ENCODE results near the gene NKX2-8.

NKX2-8 gene

GRCh38 chr14:36582011-36582873 lies at the start of gene NKX2-8:
Gene NKX2-8 (minus strand): TSS chr14:36582614. CDS start chr14:36582389, 225 bp downstream.
- Histone ChIP-seq H3K27me3 (ENCODE audit: control insufficient read depth in 2 of 2, insufficient read depth in 2 of 2, low read length in 2 of 2) (peaks cover 37 to 52% of the 10 kb centered on the region in 2 donors), H3K27ac (ENCODE audit: low read depth in 2 of 2, low read length in 2 of 2) (no peak within 1 kb of the TSS), H3K9me3 (ENCODE audit: control insufficient read depth in 2 of 2, low read length in 2 of 2) (no peaks in the 10 kb centered on the region), H3K4me3 (ENCODE audit: low read length in 2 of 2) (peak within 1 kb of the TSS; percentile 55 to 56), H3K36me3 (ENCODE audit: control insufficient read depth in 2 of 2, insufficient read depth in 2 of 2, low read length in 2 of 2) (no peaks in the 10 kb centered on the region), H3K9ac (ENCODE audit: low read depth in 1 of 2, low read length in 2 of 2) (no peak within 1 kb of the TSS), H3K4me1 (ENCODE audit: control insufficient read depth in 2 of 2, insufficient read depth in 2 of 2, low read length in 2 of 2) (peaks cover 4 to 7% of the 10 kb centered on the region in 2 donors)

- Histone ChIP-seq H3K4me3 (ENCODE audit: low read length in 2 of 2) (no peak overlapping the region), H3K4me1 (ENCODE audit: control insufficient read depth in 2 of 2, insufficient read depth in 2 of 2, low read length in 2 of 2) (no peaks in the 10 kb centered on the region), H3K36me3 (ENCODE audit: control insufficient read depth in 2 of 2, insufficient read depth in 2 of 2, low read length in 2 of 2) (no peaks in the 10 kb centered on the region), H3K27ac (ENCODE audit: low read depth in 2 of 2, low read length in 2 of 2) (no peak overlapping the region), H3K9ac (ENCODE audit: low read depth in 1 of 2, low read length in 2 of 2) (no peak overlapping the region), H3K9me3 (ENCODE audit: control insufficient read depth in 2 of 2, low read length in 2 of 2) (no peaks in the 10 kb centered on the region), H3K27me3 (ENCODE audit: control insufficient read depth in 2 of 2, insufficient read depth in 2 of 2, low read length in 2 of 2) (no peaks in the 10 kb centered on the region)
Measured at GRCh38 chr14:36627981-36628380, 45.6 kb upstream of the NKX2-8 start.

- no peaks in the 10 kb centered on the region for H3K27me3 ChIP-seq (ENCODE audit: control insufficient read depth in 2 of 2, insufficient read depth in 2 of 2, low read length in 2 of 2)
Measured at GRCh38 chr14:36626151-36626550, 43.7 kb upstream of the NKX2-8 start.

GRCh38 chr14:36625436-36625835 lies 43.0 kb upstream of the NKX2-8 start:
- no peaks in the 10 kb centered on the region for H3K4me1 ChIP-seq (ENCODE audit: control insufficient read depth in 2 of 2, insufficient read depth in 2 of 2, low read length in 2 of 2)
- H3K9ac ChIP-seq (ENCODE audit: low read depth in 1 of 2, low read length in 2 of 2) = no peak overlapping the region
- no peaks in the 10 kb centered on the region for H3K9me3 ChIP-seq (ENCODE audit: control insufficient read depth in 2 of 2, low read length in 2 of 2)
- no peak overlapping the region for H3K4me3 ChIP-seq (ENCODE audit: low read length in 2 of 2)
- no peak overlapping the region for H3K27ac ChIP-seq (ENCODE audit: low read depth in 2 of 2, low read length in 2 of 2)
- H3K36me3 ChIP-seq (ENCODE audit: control insufficient read depth in 2 of 2, insufficient read depth in 2 of 2, low read length in 2 of 2) = no peaks in the 10 kb centered on the region
- H3K27me3 ChIP-seq (ENCODE audit: control insufficient read depth in 2 of 2, insufficient read depth in 2 of 2, low read length in 2 of 2) = no peaks in the 10 kb centered on the region

More at GRCh38 chr14:36626151-36626550, 43.7 kb upstream of the NKX2-8 start:
- no peak overlapping the region for H3K27ac ChIP-seq (ENCODE audit: low read depth in 2 of 2, low read length in 2 of 2)
- no peaks in the 10 kb centered on the region for H3K36me3 ChIP-seq (ENCODE audit: control insufficient read depth in 2 of 2, insufficient read depth in 2 of 2, low read length in 2 of 2)
- H3K4me3 ChIP-seq (ENCODE audit: low read length in 2 of 2) = no peak overlapping the region
- no peak overlapping the region for H3K9ac ChIP-seq (ENCODE audit: low read depth in 1 of 2, low read length in 2 of 2)
- H3K9me3 ChIP-seq (ENCODE audit: control insufficient read depth in 2 of 2, low read length in 2 of 2) = no peaks in the 10 kb centered on the region
- H3K4me1 ChIP-seq (ENCODE audit: control insufficient read depth in 2 of 2, insufficient read depth in 2 of 2, low read length in 2 of 2) = no peaks in the 10 kb centered on the region

- H3K27me3 ChIP-seq (ENCODE audit: control insufficient read depth in 2 of 2, insufficient read depth in 2 of 2, low read length in 2 of 2) = no peaks in the 10 kb centered on the region
- H3K4me3 ChIP-seq (ENCODE audit: low read length in 2 of 2) = no peak overlapping the region
- no peak overlapping the region for H3K27ac ChIP-seq (ENCODE audit: low read depth in 2 of 2, low read length in 2 of 2)
- no peak overlapping the region for H3K9ac ChIP-seq (ENCODE audit: low read depth in 1 of 2, low read length in 2 of 2)
- no peaks in the 10 kb centered on the region for H3K4me1 ChIP-seq (ENCODE audit: control insufficient read depth in 2 of 2, insufficient read depth in 2 of 2, low read length in 2 of 2)
- H3K36me3 ChIP-seq (ENCODE audit: control insufficient read depth in 2 of 2, insufficient read depth in 2 of 2, low read length in 2 of 2) = no peaks in the 10 kb centered on the region
- no peaks in the 10 kb centered on the region for H3K9me3 ChIP-seq (ENCODE audit: control insufficient read depth in 2 of 2, low read length in 2 of 2)
Measured at GRCh38 chr14:36625014-36625413, 42.6 kb upstream of the NKX2-8 start.

DNA sequence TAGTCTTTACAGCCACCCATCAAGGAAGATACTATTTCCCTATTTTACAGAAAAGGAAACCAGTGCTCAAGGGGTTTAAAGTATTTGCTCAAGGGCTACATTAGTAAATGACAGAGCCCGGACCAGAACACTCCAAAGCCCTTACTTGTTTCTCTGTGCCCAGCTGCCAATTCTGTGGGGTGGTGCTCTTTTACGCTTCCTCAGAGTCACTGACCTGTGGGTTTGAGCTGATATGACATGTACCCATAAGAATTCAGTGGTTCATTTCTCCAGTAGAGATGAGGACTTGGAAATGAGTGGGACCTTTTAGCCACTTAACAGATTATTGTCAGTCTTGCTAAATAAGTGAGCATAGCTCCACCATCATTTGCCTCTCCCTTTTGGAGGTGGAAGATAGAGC lies 37.4 kb upstream of the NKX2-8 start:
- H3K9me3 ChIP-seq (ENCODE audit: control insufficient read depth in 2 of 2, low read length in 2 of 2) = no peaks in the 10 kb centered on the region
- no peaks in the 10 kb centered on the region for H3K36me3 ChIP-seq (ENCODE audit: control insufficient read depth in 2 of 2, insufficient read depth in 2 of 2, low read length in 2 of 2)
- no peak overlapping the region for H3K4me3 ChIP-seq (ENCODE audit: low read length in 2 of 2)
- H3K27me3 ChIP-seq (ENCODE audit: control insufficient read depth in 2 of 2, insufficient read depth in 2 of 2, low read length in 2 of 2) = no peaks in the 10 kb centered on the region
- no peak overlapping the region for H3K27ac ChIP-seq (ENCODE audit: low read depth in 2 of 2, low read length in 2 of 2)
- no peaks in the 10 kb centered on the region for H3K4me1 ChIP-seq (ENCODE audit: control insufficient read depth in 2 of 2, insufficient read depth in 2 of 2, low read length in 2 of 2)
- H3K9ac ChIP-seq (ENCODE audit: low read depth in 1 of 2, low read length in 2 of 2) = no peak overlapping the region

DNA sequence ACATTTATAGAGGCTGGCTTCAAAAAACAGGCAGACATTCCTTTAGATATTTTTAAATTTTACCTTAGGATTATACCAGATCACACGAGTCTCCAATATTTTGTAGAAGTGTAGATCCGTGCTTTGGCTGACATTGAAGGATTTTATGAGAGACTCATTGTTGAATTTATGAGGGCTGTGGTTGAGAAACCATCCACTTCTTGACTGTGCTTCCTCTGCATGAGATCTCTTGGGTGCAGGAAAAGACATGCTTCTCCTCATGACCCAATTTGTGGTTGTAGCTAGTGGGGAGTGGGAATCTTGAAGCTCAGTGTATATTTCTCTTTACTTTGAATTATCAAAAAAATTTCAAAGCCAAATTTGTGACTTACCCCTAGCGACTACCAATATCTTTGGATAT lies 36.7 kb upstream of the NKX2-8 start:
- H3K4me3 ChIP-seq (ENCODE audit: low read length in 2 of 2) = no peak overlapping the region
- no peaks in the 10 kb centered on the region for H3K4me1 ChIP-seq (ENCODE audit: control insufficient read depth in 2 of 2, insufficient read depth in 2 of 2, low read length in 2 of 2)
- no peak overlapping the region for H3K27ac ChIP-seq (ENCODE audit: low read depth in 2 of 2, low read length in 2 of 2)
- H3K9me3 ChIP-seq (ENCODE audit: control insufficient read depth in 2 of 2, low read length in 2 of 2) = no peaks in the 10 kb centered on the region
- no peaks in the 10 kb centered on the region for H3K27me3 ChIP-seq (ENCODE audit: control insufficient read depth in 2 of 2, insufficient read depth in 2 of 2, low read length in 2 of 2)
- H3K36me3 ChIP-seq (ENCODE audit: control insufficient read depth in 2 of 2, insufficient read depth in 2 of 2, low read length in 2 of 2) = no peaks in the 10 kb centered on the region
- no peak overlapping the region for H3K9ac ChIP-seq (ENCODE audit: low read depth in 1 of 2, low read length in 2 of 2)

- no peak overlapping the region for H3K9ac ChIP-seq (ENCODE audit: low read depth in 1 of 2, low read length in 2 of 2)
- H3K27ac ChIP-seq (ENCODE audit: low read depth in 2 of 2, low read length in 2 of 2) = no peak overlapping the region
- no peaks in the 10 kb centered on the region for H3K9me3 ChIP-seq (ENCODE audit: control insufficient read depth in 2 of 2, low read length in 2 of 2)
- no peaks in the 10 kb centered on the region for H3K36me3 ChIP-seq (ENCODE audit: control insufficient read depth in 2 of 2, insufficient read depth in 2 of 2, low read length in 2 of 2)
- H3K4me3 ChIP-seq (ENCODE audit: low read length in 2 of 2) = no peak overlapping the region
- H3K4me1 ChIP-seq (ENCODE audit: control insufficient read depth in 2 of 2, insufficient read depth in 2 of 2, low read length in 2 of 2) = no peaks in the 10 kb centered on the region
- no peaks in the 10 kb centered on the region for H3K27me3 ChIP-seq (ENCODE audit: control insufficient read depth in 2 of 2, insufficient read depth in 2 of 2, low read length in 2 of 2)
Measured at GRCh38 chr14:36618641-36619040, 36.2 kb upstream of the NKX2-8 start.

DNA sequence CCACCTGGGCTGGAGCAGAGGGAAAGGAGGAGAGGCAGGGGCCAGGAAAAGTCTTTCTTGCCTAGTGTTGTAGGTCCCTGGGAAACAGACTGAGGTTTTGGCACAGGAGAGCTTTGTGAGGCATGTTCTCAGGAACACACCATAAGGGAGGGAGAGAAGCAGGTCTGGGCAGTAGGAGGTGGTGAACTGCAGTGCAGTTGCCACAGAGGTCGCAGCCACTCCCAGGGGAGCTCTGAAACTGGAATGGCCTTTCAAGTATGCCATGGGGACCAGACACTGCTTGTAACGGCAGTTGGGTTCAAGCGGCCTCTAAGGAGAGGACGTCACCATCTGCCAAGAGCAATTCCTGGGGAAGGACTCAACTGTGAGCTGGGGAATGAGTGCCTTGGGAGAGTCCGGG lies 35.4 kb upstream of the NKX2-8 start:
- Histone ChIP-seq H3K27ac (ENCODE audit: low read depth in 2 of 2, low read length in 2 of 2) (no peak overlapping the region), H3K4me3 (ENCODE audit: low read length in 2 of 2) (no peak overlapping the region)

DNA sequence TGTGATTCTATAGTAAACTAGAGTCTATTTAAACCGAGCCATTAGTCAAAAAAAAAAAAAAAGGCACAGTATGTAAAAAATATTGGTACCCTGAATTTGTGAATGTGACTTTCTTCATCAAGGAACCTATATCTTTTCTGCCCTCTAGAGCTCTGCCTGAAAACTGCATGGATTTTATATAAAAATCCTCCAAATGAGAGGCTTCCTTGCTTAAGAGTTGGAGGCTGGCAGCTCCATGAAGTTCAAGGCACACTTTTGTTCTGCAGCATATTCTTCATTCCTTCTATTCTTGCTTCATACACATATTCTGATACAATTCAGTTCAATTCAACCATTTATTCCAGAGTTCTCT lies 23.1 kb upstream of the NKX2-8 start:
- H3K9me3 ChIP-seq (ENCODE audit: control insufficient read depth in 2 of 2, low read length in 2 of 2) = no peaks in the 10 kb centered on the region
- H3K27ac ChIP-seq (ENCODE audit: low read depth in 2 of 2, low read length in 2 of 2) = no peak overlapping the region
- peaks cover 0 to 5% of the 10 kb centered on the region in 2 donors for H3K27me3 ChIP-seq (ENCODE audit: control insufficient read depth in 2 of 2, insufficient read depth in 2 of 2, low read length in 2 of 2)
- no peaks in the 10 kb centered on the region for H3K36me3 ChIP-seq (ENCODE audit: control insufficient read depth in 2 of 2, insufficient read depth in 2 of 2, low read length in 2 of 2)
- no peaks in the 10 kb centered on the region for H3K4me1 ChIP-seq (ENCODE audit: control insufficient read depth in 2 of 2, insufficient read depth in 2 of 2, low read length in 2 of 2)
- no peak overlapping the region for H3K4me3 ChIP-seq (ENCODE audit: low read length in 2 of 2)
- no peak overlapping the region for H3K9ac ChIP-seq (ENCODE audit: low read depth in 1 of 2, low read length in 2 of 2)

More for the DNA sequence above, 35.4 kb upstream of the NKX2-8 start:
- no peaks in the 10 kb centered on the region for H3K9me3 ChIP-seq (ENCODE audit: control insufficient read depth in 2 of 2, low read length in 2 of 2)
- no peak overlapping the region for H3K9ac ChIP-seq (ENCODE audit: low read depth in 1 of 2, low read length in 2 of 2)
- H3K27me3 ChIP-seq (ENCODE audit: control insufficient read depth in 2 of 2, insufficient read depth in 2 of 2, low read length in 2 of 2) = no peaks in the 10 kb centered on the region
- H3K4me1 ChIP-seq (ENCODE audit: control insufficient read depth in 2 of 2, insufficient read depth in 2 of 2, low read length in 2 of 2) = no peaks in the 10 kb centered on the region
- no peaks in the 10 kb centered on the region for H3K36me3 ChIP-seq (ENCODE audit: control insufficient read depth in 2 of 2, insufficient read depth in 2 of 2, low read length in 2 of 2)
